GM23338 (cell line): ENCODE results near the gene RNF180.

Source experiments
- CREB1 ChIP-seq: fragments of 250-450 bp; sonication (Bioruptor Pico); IDR thresholded peaks from 2 replicates; pipeline ENCODE4 v1.5.0; 2020; ENCODE audit warnings: low read depth, mild to moderate bottlenecking, moderate library complexity
- CTCF ChIP-seq, 2 experiments: fragments of 200-600 bp in 1 of 2; sonication (generic) in 1 of 2; conservative IDR thresholded peaks; 2 replicates each; pipeline versions ENCODE4 v1.5.1 to v1.6.1; 2016 to 2017; ENCODE audit warnings: antibody characterized with exemption in 2 of 2, low read depth in 2 of 2, mild to moderate bottlenecking in 2 of 2, moderate library complexity in 1 of 2
- ETS1 ChIP-seq: IDR thresholded peaks from 2 replicates; pipeline ENCODE4 v1.6.1; 2016; ENCODE audit warnings: antibody characterized with exemption
- EZH2 ChIP-seq: fragments of 200-600 bp; sonication (generic); IDR thresholded peaks from one replicate; pipeline ENCODE4 v1.8.0; 2017; ENCODE audit warnings: antibody characterized with exemption, mild to moderate bottlenecking, low read depth; ENCODE audit not compliant: unreplicated experiment
- EZH2phosphoT487 ChIP-seq: fragments of 200-600 bp; sonication (generic); IDR thresholded peaks from one replicate; pipeline ENCODE4 v1.8.1; 2018; ENCODE audit warnings: antibody characterized with exemption; ENCODE audit not compliant: unreplicated experiment
- NANOG ChIP-seq: IDR thresholded peaks from 2 replicates; pipeline ENCODE4 v1.6.1; 2016; ENCODE audit warnings: antibody characterized with exemption, borderline replicate concordance
- POLR2AphosphoS5 ChIP-seq: IDR thresholded peaks from 2 replicates; pipeline ENCODE4 v1.6.1; 2016; ENCODE audit warnings: antibody characterized with exemption, low read depth
- REST ChIP-seq: IDR thresholded peaks from one replicate; pipeline ENCODE4 v1.6.1; 2018; ENCODE audit warnings: antibody characterized with exemption; ENCODE audit not compliant: unreplicated experiment

- no peak for TF ChIP-seq CTCF (conservative IDR thresholded peaks at IDR 0.05; ENCODE audit: low read depth in 2 of 2)
- TF ChIP-seq REST = no peak
- no peak for TF ChIP-seq EZH2phosphoT487
- TF ChIP-seq NANOG = no peak
- no peak for TF ChIP-seq POLR2AphosphoS5
- TF ChIP-seq CREB1 (CRISPR knock-in tag) = no peak
- no peak for TF ChIP-seq EZH2
- TF ChIP-seq ETS1 = no peak
Measured at GRCh38 chr5:64260756-64261155, 95.1 kb downstream of the RNF180 start.
